K562 (cell line): ENCODE measurements around the gene NMRK2. TPM values are rescaled to one million over a fixed set of nuclear protein-coding genes. Genes with fewer than 3 reads are reported as not detected.

Experiments
- ARID4B ChIP-seq: sonication (generic); formaldehyde crosslinking; IDR thresholded peaks from 2 replicates; pipeline ENCODE4 v1.8.0; 2022; ENCODE audit warnings: mild to moderate bottlenecking, missing genetic modification reagents
- CBX8 ChIP-seq: fragments of 200-600 bp; sonication (generic); IDR thresholded peaks from 2 replicates; pipeline ENCODE4 v1.6.1; 2012; ENCODE audit warnings: borderline replicate concordance, mixed run types, low read depth, mild to moderate bottlenecking, moderate library complexity, mixed read lengths, low read length, control low read depth, inconsistent platforms; ENCODE audit not compliant: poor library complexity, severe bottlenecking; ENCODE audit errors: extremely low read depth
- E2F8 ChIP-seq: fragments of 450-650 bp; IDR thresholded peaks from 2 replicates; pipeline ENCODE4 v1.7.1; 2018; ENCODE audit warnings: mild to moderate bottlenecking, low read depth; ENCODE audit not compliant: partially characterized antibody
- ERF ChIP-seq: fragments of 450-650 bp; formaldehyde crosslinking; IDR thresholded peaks from 2 replicates; pipeline ENCODE4 v1.4.0; 2020; ENCODE audit warnings: mild to moderate bottlenecking, mixed read lengths
- FOXP4 ChIP-seq: sonication (generic); formaldehyde crosslinking; IDR thresholded peaks from 2 replicates; pipeline ENCODE4 v1.8.0; 2022; ENCODE audit warnings: mild to moderate bottlenecking, missing genetic modification reagents, borderline replicate concordance
- MAFK ChIP-seq: IDR thresholded peaks from 2 replicates; pipeline ENCODE4 v1.6.1; 2011; ENCODE audit warnings: low read length, improper control_type of control experiment
- PREB ChIP-seq: sonication (generic); formaldehyde crosslinking; IDR thresholded peaks from 2 replicates; pipeline ENCODE4 v1.8.1; 2023; ENCODE audit warnings: mild to moderate bottlenecking, missing genetic modification reagents
- SFPQ ChIP-seq: fragments of 200-400 bp; formaldehyde crosslinking; IDR thresholded peaks from 2 replicates; pipeline ENCODE4 v1.6.1; 2017; ENCODE audit warnings: mild to moderate bottlenecking, low read depth, low read length, moderate library complexity
- SNRNP70 ChIP-seq: fragments of 200-400 bp; formaldehyde crosslinking; optimal IDR thresholded peaks from 2 replicates; pipeline ENCODE3; 2017; ENCODE audit warnings: low read depth, low read length
- USF1 ChIP-seq: sonication (generic); formaldehyde crosslinking; IDR thresholded peaks from 2 replicates; pipeline ENCODE4 v1.9.0; 2022; ENCODE audit warnings: mild to moderate bottlenecking, missing genetic modification reagents
- YY1 ChIP-seq, 3 experiments: IDR thresholded peaks; 2 replicates each; pipeline ENCODE4 v1.6.1; 2011; ENCODE audit warnings: low read length in 2 of 3, mild to moderate bottlenecking in 2 of 3, moderate library complexity in 2 of 3, borderline replicate concordance in 1 of 3, control low read depth in 1 of 3, low read depth in 1 of 3; ENCODE audit not compliant: insufficient read depth in 3 of 3, insufficient replicate concordance in 2 of 3, control insufficient read depth in 1 of 3, insufficient read length in 1 of 3; ENCODE audit errors: extremely low read depth in 1 of 3
- ZNF23 ChIP-seq: fragments of 250-450 bp; sonication (Bioruptor Pico); IDR thresholded peaks from 2 replicates; pipeline ENCODE4 v1.4.0; 2020; ENCODE audit warnings: mild to moderate bottlenecking
- polyA plus RNA-seq, 8 experiments: library from polyadenylated mRNA; depleted of rRNA in 4 of 8; stranded (reverse) in 5 of 8; unstranded in 3 of 8; fragments of >200 nt; fragmentation: Nextera tagmentation in 2 of 8; fragmentation: Illumina TruSeq in 1 of 8; extraction: Ambion mirVana in 2 of 8; extraction: Trizol in 1 of 8; gene quantifications; 2 replicates each; pipeline versions ENCODE4 v1.2.1 to v1.2.3, GENCODE V29; 2011 to 2014; ENCODE audit warnings: inconsistent platforms in 1 of 8, missing spikeins in 1 of 8
- total RNA-seq, 7 experiments: library from RNA; depleted of rRNA in 6 of 7; stranded (reverse); fragments of >200 nt in 6 of 7; fragmentation: Illumina TruSeq in 2 of 7; extraction: Trizol in 2 of 7; gene quantifications; 2 replicates each; pipeline versions ENCODE4 v1.2.1 to v1.2.3, GENCODE V29; 2011 to 2021; ENCODE audit warnings: low replicate concordance in 1 of 7

The NMRK2 gene
- total and polyA plus RNA-seq, 9 of the 15 experiments (the other 6 are each of a cell fraction or from before 2014, with no cell fraction given): not detected

GRCh38 chr19:3970313-3970807 lies 37.5 kb downstream of the NMRK2 start (continued):
- 0 out of 2 replicates have a peak, but pooled peaks have one; percentile 51 for TF ChIP-seq ARID4B (CRISPR knock-in tag)
- no peak for TF ChIP-seq ZNF23 (CRISPR knock-in tag)
- TF ChIP-seq FOXP4: no peak
- no peak for TF ChIP-seq E2F8
- TF ChIP-seq YY1 (IDR thresholded peaks at IDR 0.05; ENCODE audit: borderline replicate concordance in 1 of 3, control insufficient read depth in 1 of 3, extremely low read depth in 1 of 3, insufficient read depth in 3 of 3, insufficient read length in 1 of 3, insufficient replicate concordance in 2 of 3, low read depth in 1 of 3, low read length in 2 of 3): no peak
- TF ChIP-seq ERF (CRISPR knock-in tag): no peak
- TF ChIP-seq SNRNP70: no peak
- TF ChIP-seq SFPQ: no peak
- TF ChIP-seq PREB: no peak
- no peak for TF ChIP-seq CBX8
- no peak for TF ChIP-seq USF1
- no peak for TF ChIP-seq MAFK
- TF ChIP-seq, all 486 proteins: peak for 10
